Esophagus muscularis mucosa (tissue), 4 donors: ENCODE results near the gene SMPX. TPM values are rescaled to one million over a fixed set of nuclear protein-coding genes. Genes with fewer than 3 reads are reported as not detected.

Experiments used
- DNase-seq: peaks from one replicate; pipeline ENCODE4 v3.0.0-alpha.2; 2017; ENCODE audit errors: extremely low spot score
- H3K27ac ChIP-seq, 4 donors: fragments of 200-600 bp; sonication (generic); replicated peaks in 1 of 4; 1 replicate in 3 of 4; 2 replicates in 1 of 4; pipeline ENCODE4 v1.5.1; 2016 to 2019; ENCODE audit warnings: mild to moderate bottlenecking in 1 of 4
- H3K27me3 ChIP-seq, 4 donors: fragments of 200-600 bp; sonication (generic); one replicate each; pipeline versions ENCODE4 v1.5.1 to v1.6.0; 2016 to 2019
- H3K36me3 ChIP-seq, 4 donors: fragments of 200-600 bp; sonication (generic); one replicate each; pipeline ENCODE4 v1.5.1; 2016 to 2019
- H3K4me1 ChIP-seq, 4 donors: fragments of 200-600 bp; sonication (generic); one replicate each; pipeline ENCODE4 v1.5.1; 2016 to 2019
- H3K4me3 ChIP-seq, 4 donors: fragments of 200-600 bp; sonication (generic); 1 replicate in 2 of 4; 2 replicates in 2 of 4; pipeline ENCODE4 v1.5.1; 2016 to 2019; ENCODE audit warnings: mild to moderate bottlenecking in 4 of 4, moderate library complexity in 1 of 4
- H3K9me3 ChIP-seq, 4 donors: fragments of 200-600 bp; sonication (generic); 1 replicate in 3 of 4; 2 replicates in 1 of 4; pipeline ENCODE4 v1.5.1; 2016 to 2019
- CTCF ChIP-seq, 3 experiments: fragments of 200-600 bp in 2 of 3; fragments of 450-650 bp in 1 of 3; sonication (generic) in 2 of 3; IDR thresholded peaks; one replicate each; pipeline ENCODE4 v1.5.1; 2017 to 2019; ENCODE audit warnings: antibody characterized with exemption in 3 of 3, mild to moderate bottlenecking in 2 of 3, moderate library complexity in 1 of 3
- EP300 ChIP-seq: sonication (generic); formaldehyde crosslinking; IDR thresholded peaks from one replicate; pipeline ENCODE4 v1.6.1; 2017; ENCODE audit warnings: antibody characterized with exemption
- POLR2A ChIP-seq: fragments of 450-650 bp; IDR thresholded peaks from one replicate; pipeline ENCODE4 v1.6.1; 2017; ENCODE audit warnings: antibody characterized with exemption, moderate library complexity, mild to moderate bottlenecking, low read depth
- POLR2AphosphoS5 ChIP-seq, 2 donors: sonication (generic); formaldehyde crosslinking; IDR thresholded peaks; one replicate each; pipeline ENCODE4 v1.6.1; 2017; ENCODE audit warnings: antibody characterized with exemption in 2 of 2
- WGBS: methylation state at CpG from one replicate; pipeline ENCODE4 v1.1.5; 2018; 5-methylcytosine and 5-hydroxymethylcytosine counted together
- intact Hi-C: fragments of 100-400 bp; cut with DNase I; formaldehyde crosslinking; loops from one replicate; pipeline ENCODE4 v1.15.1; 2023
- total RNA-seq, 4 donors: library from RNA; depleted of rRNA; stranded (reverse); fragments of >200 nt; gene quantifications; one replicate each; pipeline versions ENCODE4 v1.1.0 to v1.2.1, GENCODE V29; 2016

Gene SMPX
- total RNA-seq, 4 donors from 2014 or later = 24.4 to 42.8 (median 31.3) TPM

DNA sequence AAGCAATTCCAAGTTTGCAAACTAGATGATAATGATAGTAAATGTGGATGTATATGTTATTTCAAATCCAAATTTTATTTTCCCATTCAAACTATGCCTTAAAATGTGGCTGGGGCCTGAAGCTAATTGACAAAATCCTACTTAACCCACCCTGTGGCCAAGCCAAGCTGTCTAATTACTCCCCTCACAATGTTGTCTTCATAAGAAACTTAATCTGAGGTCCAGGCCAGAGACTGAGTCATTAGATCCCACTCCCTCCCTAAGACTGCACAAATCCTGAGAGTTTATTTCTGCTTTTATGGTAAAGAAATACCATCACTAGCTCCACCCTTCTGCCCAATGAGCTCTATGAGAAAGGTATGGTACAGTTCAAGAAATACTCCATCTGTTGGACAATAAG lies 16.6 kb downstream of the SMPX start:
- intact Hi-C loops = no loop called here
- peaks cover 0 to 12% (median 2%) of the 10 kb centered on the region in 4 donors for H3K4me1 ChIP-seq
- no peak overlapping the region for H3K4me3 ChIP-seq
- TF ChIP-seq EP300 (no peak), CTCF (IDR thresholded peaks at IDR 0.05) (no peak), POLR2A (no peak), POLR2AphosphoS5 (IDR thresholded peaks at IDR 0.05) (no peak)
- no peak overlapping the region for H3K27ac ChIP-seq
- DNase-seq = no peak
- H3K36me3 ChIP-seq = peaks cover 0 to 14% (median 0%) of the 10 kb centered on the region in 4 donors
- no peaks in the 10 kb centered on the region for H3K9me3 ChIP-seq
- H3K27me3 ChIP-seq = no peaks in the 10 kb centered on the region

DNA sequence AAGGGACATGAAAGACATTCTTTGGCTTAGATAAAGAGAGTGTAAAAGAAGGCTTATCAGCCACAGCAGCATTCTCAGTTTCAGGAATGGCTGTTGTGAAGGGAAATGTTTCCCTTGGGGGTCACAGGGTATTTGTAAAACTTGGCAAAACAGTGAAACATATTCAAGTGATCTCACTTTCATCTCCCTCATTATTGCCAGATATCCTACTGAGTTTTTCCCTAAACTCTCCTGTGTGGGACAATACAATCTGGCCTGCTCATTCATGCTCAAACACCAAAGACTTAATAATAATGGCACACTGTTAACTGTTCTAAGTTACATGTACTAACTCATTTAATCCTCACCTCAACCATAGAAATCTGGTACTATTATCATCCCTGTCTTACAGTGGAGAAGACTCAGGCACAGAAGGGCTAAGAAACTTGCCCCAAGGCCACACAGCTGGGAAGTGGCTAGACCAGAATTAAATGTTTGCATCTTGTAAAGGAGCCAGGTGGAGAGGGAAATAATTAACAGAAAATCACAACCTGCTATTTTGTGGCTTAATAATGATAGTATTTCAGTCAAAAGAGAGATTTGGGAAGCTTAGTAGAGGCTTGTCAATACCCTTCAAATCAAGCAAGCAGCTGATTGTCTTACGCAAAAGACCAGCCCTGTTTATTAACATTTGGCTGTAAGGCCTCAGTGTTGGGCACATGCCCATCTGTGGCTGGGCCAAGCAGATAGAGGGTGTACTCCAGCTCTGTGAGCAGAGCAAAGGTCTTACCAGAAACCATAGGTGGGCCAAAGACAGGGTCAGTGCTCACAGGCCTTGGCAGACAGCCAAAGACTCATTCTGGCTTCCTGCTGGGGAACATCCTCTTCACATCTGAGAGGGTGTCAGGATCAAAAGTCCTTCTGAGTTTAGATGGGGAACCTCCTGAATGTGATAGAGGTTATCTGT lies 17.3 kb downstream of the SMPX start:
- DNase-seq = no peak
- TF ChIP-seq POLR2AphosphoS5 (IDR thresholded peaks at IDR 0.05) (no peak), POLR2A (no peak), EP300 (no peak), CTCF (IDR thresholded peaks at IDR 0.05) (no peak)
- intact Hi-C loops = no loop called here

GRCh38 chrX:21738950-21739287 lies 19.0 kb downstream of the SMPX start:
- intact Hi-C loops = no loop called here
- WGBS = 71% methylated on average over 4 of the region's 4 CpGs
- no peak overlapping the region for H3K27ac ChIP-seq
- DNase-seq = no peak
- H3K27me3 ChIP-seq = no peaks in the 10 kb centered on the region
- H3K4me3 ChIP-seq = no peak overlapping the region
- TF ChIP-seq EP300 (no peak), CTCF (IDR thresholded peaks at IDR 0.05) (no peak), POLR2A (no peak), POLR2AphosphoS5 (IDR thresholded peaks at IDR 0.05) (no peak)
- H3K36me3 ChIP-seq = peaks cover 0 to 21% (median 0%) of the 10 kb centered on the region in 4 donors
- no peaks in the 10 kb centered on the region for H3K9me3 ChIP-seq
- H3K4me1 ChIP-seq = peaks cover 0 to 12% (median 4%) of the 10 kb centered on the region in 4 donors

More for the DNA sequence above, 17.3 kb downstream of the SMPX start:
- Histone ChIP-seq H3K27ac (no peak overlapping the region), H3K27me3 (no peaks in the 10 kb centered on the region), H3K36me3 (peaks cover 0 to 17% (median 0%) of the 10 kb centered on the region in 4 donors), H3K9me3 (no peaks in the 10 kb centered on the region), H3K4me1 (peaks cover 0 to 12% (median 0%) of the 10 kb centered on the region in 4 donors), H3K4me3 (no peak overlapping the region)
- WGBS = 57% methylated on average over 1 of the region's 1 CpG

DNA sequence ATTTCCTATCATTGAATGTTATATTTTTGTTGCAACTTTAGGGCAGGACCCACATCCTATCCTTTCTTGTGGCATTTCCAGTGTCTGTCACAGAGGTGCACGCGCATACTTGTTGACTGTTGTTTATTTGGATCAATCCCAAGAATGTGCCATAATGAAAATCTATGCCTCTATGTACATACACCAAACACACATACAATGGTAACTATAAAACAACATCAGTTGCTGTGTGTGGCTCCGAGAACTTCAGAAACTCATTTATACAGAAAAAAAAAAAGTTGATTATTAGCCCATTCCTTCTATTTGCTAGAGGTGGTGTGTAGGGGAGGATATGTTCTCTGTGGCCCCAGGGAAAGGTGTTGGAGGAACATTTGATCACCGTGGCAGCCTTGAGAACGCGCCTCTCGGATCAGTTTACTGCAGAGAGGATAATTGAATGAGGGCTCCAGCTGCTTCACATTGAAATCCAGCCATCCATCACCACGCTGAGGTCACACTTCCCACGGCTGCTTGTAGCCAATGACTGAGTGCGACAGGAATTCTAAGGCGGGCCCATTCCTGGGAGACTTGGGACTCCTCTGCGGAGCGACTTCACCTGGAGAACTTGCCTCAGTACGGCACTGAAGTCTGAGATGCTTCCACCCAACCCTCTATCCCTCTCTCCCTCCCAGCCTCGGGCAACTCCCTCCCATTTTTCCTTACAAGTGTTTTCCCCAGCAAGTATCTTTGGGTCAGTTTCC lies 19.5 kb downstream of the SMPX start:
- TF ChIP-seq POLR2AphosphoS5 (IDR thresholded peaks at IDR 0.05) = no peak
- no peak for TF ChIP-seq CTCF (IDR thresholded peaks at IDR 0.05)
- TF ChIP-seq EP300 = no peak
- no peak for TF ChIP-seq POLR2A
- H3K9me3 ChIP-seq = no peaks in the 10 kb centered on the region
- no peak overlapping the region for H3K4me3 ChIP-seq
- intact Hi-C loops = no loop called here
- H3K36me3 ChIP-seq = peaks cover 0 to 26% (median 0%) of the 10 kb centered on the region in 4 donors
- no peaks in the 10 kb centered on the region for H3K27me3 ChIP-seq
- H3K27ac ChIP-seq = no peak overlapping the region
- no peak for DNase-seq
- WGBS = 54% methylated on average over 15 of the region's 15 CpGs
- peaks cover 0 to 12% (median 4%) of the 10 kb centered on the region in 4 donors for H3K4me1 ChIP-seq
